Smooth muscle cell (in vitro differentiated cells): ENCODE results near the gene LYZL6. TPM values are rescaled to one million over a fixed set of nuclear protein-coding genes. Genes with fewer than 3 reads are reported as not detected.
"Not testable (repeated sequence)": the region's sequence is repeated elsewhere in the genome, so short reads cannot be mapped to it uniquely, and the experiment has no call there.

Experiments used
- DNase-seq: peaks from one replicate; lab custom pipeline; 2025; ENCODE audit not compliant: unreplicated experiment; lab: John Stamatoyannopoulos, UW
- H2AFZ ChIP-seq: fragments of 200-600 bp; sonication (generic); 2 replicates; pipeline ENCODE4 v1.6.0; 2016; ENCODE audit warnings: antibody characterized with exemption, low read depth, mild to moderate bottlenecking
- H3F3A ChIP-seq: fragments of 200-600 bp; sonication (generic); 2 replicates; pipeline ENCODE4 v1.6.0; 2017; ENCODE audit warnings: antibody characterized with exemption, low read depth
- H3K27ac ChIP-seq: fragments of 200-600 bp; sonication (generic); 2 replicates; pipeline ENCODE4 v1.5.1; 2016; ENCODE audit warnings: low read depth, mild to moderate bottlenecking
- H3K27me3 ChIP-seq: fragments of 200-600 bp; sonication (generic); 2 replicates; pipeline ENCODE4 v1.6.1; 2016; ENCODE audit warnings: low read depth, mild to moderate bottlenecking
- H3K36me3 ChIP-seq: fragments of 200-600 bp; sonication (generic); 2 replicates; pipeline ENCODE4 v1.5.1; 2016; ENCODE audit warnings: low read depth
- H3K4me1 ChIP-seq: fragments of 200-600 bp; sonication (generic); 2 replicates; pipeline ENCODE4 v1.5.1; 2016; ENCODE audit warnings: low read depth
- H3K4me2 ChIP-seq: fragments of 200-600 bp; sonication (generic); 2 replicates; pipeline ENCODE4 v1.6.0; 2016; ENCODE audit warnings: mild to moderate bottlenecking
- H3K4me3 ChIP-seq: fragments of 200-600 bp; sonication (generic); 2 replicates; pipeline ENCODE4 v1.5.1; 2016; ENCODE audit warnings: mild to moderate bottlenecking
- H3K79me2 ChIP-seq: fragments of 200-600 bp; sonication (generic); 2 replicates; pipeline ENCODE4 v1.6.0; 2016; ENCODE audit warnings: low read depth, mild to moderate bottlenecking
- H3K9ac ChIP-seq: fragments of 200-600 bp; sonication (generic); 2 replicates; pipeline ENCODE4 v1.6.0; 2016; ENCODE audit warnings: low read depth
- H3K9me3 ChIP-seq: fragments of 200-600 bp; sonication (generic); replicated peaks from 2 replicates; pipeline ENCODE4 v1.5.1; 2016; ENCODE audit warnings: low read depth
- H4K20me1 ChIP-seq: fragments of 200-600 bp; sonication (generic); 2 replicates; pipeline ENCODE4 v1.6.0; 2016; ENCODE audit warnings: low read depth
- WGBS: methylation state at CpG from one replicate; pipeline ENCODE4 v1.1.7; 2016; ENCODE audit warnings: low lambda C conversion rate; 5-methylcytosine and 5-hydroxymethylcytosine counted together
- polyA plus RNA-seq: library from polyadenylated mRNA; unstranded; fragments of >200 nt; fragmentation: Nextera tagmentation; extraction: Ambion mirVana; gene quantifications from 2 replicates; pipeline ENCODE4 v1.2.1, GENCODE V29; 2016
- total RNA-seq: library from RNA; depleted of rRNA; stranded (reverse); fragments of >200 nt; gene quantifications from 2 replicates; pipeline ENCODE4 v1.2.3, GENCODE V29; 2014
- TF ChIP-seq, protein P1 (sequence below): fragments of 200-600 bp; sonication (generic); IDR thresholded peaks from 2 replicates; pipeline ENCODE4 v1.5.1; 2017; ENCODE audit warnings: borderline replicate concordance, mild to moderate bottlenecking, antibody characterized with exemption; ENCODE audit not compliant: insufficient read depth, poor library complexity, severe bottlenecking

LYZL6 gene
- total and polyA plus RNA-seq, 2 experiments from 2014 or later = not detected

DNA sequence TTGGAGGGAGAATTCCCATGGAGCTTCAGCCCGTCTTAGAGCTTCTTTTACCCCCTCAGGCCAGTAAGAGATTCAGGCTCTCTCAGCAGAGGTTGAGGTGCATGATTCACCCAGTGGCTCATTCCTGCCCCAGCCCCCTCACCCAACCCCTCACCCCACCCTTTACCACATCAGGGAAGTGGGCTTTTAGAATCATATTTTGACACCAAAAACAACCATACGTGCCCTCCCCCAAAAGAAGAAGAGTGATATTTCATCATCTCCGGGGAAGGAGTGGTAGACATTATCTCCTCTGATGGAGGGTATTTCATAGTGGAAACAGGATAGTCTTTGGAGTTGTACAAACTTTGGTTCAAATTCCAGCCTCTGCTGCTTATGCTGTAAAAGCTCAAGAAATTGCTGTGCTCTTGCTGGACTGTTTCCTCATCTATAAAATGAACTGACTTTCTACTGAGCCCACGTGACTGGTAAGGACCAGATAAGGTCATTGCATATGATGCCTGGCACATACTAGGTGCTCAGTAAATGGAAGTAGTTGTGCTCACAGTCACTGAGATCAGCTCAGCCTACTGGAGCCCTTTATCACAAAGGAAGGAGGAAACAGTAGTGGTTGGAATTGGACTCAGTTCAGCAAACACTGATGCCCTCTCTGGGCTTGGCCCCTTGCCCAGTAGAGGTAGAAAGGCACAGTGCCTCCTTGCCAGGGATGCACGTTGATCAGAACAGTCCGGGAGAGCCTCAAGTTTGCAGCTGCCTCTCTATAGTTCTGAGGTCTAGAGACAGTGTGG, 45.0 kb downstream of the LYZL6 start:
- Histone ChIP-seq H3K27ac (peak overlapping the region; percentile 32), H3F3A (peaks cover 8% of the 10 kb centered on the region), H3K4me3 (no peak overlapping the region), H3K4me1 (no peaks in the 10 kb centered on the region), H3K4me2 (peak overlapping the region; percentile 20), H2AFZ (no peak overlapping the region), H3K79me2 (no peaks in the 10 kb centered on the region), H3K9ac (no peak overlapping the region), H4K20me1 (no peaks in the 10 kb centered on the region), H3K36me3 (no peaks in the 10 kb centered on the region), H3K9me3 (no peaks in the 10 kb centered on the region), H3K27me3 (no peaks in the 10 kb centered on the region)
- DNase-seq = no peak
- 66% methylated on average over 6 of the region's 6 CpGs for WGBS
- TF ChIP-seq, protein P1, sequence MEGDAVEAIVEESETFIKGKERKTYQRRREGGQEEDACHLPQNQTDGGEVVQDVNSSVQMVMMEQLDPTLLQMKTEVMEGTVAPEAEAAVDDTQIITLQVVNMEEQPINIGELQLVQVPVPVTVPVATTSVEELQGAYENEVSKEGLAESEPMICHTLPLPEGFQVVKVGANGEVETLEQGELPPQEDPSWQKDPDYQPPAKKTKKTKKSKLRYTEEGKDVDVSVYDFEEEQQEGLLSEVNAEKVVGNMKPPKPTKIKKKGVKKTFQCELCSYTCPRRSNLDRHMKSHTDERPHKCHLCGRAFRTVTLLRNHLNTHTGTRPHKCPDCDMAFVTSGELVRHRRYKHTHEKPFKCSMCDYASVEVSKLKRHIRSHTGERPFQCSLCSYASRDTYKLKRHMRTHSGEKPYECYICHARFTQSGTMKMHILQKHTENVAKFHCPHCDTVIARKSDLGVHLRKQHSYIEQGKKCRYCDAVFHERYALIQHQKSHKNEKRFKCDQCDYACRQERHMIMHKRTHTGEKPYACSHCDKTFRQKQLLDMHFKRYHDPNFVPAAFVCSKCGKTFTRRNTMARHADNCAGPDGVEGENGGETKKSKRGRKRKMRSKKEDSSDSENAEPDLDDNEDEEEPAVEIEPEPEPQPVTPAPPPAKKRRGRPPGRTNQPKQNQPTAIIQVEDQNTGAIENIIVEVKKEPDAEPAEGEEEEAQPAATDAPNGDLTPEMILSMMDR = no peak

DNA sequence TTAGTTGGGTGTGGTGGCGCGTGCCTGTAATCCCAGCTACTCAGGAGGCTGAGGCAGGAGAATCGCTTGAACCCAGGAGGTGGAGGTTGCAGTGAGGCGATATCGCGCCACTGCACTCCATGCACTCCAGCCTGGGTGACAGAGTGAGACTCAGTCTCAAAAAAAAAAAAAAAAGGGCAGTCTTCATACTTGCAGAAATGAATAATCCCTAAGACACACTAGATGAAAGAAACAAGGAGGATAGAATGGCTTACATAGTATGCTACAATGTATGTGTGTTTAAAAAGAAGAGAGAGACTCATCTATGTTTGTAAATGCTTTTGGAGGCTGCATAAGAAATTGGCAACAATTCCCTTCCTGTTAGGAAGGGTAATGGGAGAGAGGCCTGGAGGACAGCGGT, 45.7 kb downstream of the LYZL6 start:
- not testable (repeated sequence) for H3K79me2 ChIP-seq
- WGBS = 96% methylated on average over 6 of the region's 7 CpGs

DNA sequence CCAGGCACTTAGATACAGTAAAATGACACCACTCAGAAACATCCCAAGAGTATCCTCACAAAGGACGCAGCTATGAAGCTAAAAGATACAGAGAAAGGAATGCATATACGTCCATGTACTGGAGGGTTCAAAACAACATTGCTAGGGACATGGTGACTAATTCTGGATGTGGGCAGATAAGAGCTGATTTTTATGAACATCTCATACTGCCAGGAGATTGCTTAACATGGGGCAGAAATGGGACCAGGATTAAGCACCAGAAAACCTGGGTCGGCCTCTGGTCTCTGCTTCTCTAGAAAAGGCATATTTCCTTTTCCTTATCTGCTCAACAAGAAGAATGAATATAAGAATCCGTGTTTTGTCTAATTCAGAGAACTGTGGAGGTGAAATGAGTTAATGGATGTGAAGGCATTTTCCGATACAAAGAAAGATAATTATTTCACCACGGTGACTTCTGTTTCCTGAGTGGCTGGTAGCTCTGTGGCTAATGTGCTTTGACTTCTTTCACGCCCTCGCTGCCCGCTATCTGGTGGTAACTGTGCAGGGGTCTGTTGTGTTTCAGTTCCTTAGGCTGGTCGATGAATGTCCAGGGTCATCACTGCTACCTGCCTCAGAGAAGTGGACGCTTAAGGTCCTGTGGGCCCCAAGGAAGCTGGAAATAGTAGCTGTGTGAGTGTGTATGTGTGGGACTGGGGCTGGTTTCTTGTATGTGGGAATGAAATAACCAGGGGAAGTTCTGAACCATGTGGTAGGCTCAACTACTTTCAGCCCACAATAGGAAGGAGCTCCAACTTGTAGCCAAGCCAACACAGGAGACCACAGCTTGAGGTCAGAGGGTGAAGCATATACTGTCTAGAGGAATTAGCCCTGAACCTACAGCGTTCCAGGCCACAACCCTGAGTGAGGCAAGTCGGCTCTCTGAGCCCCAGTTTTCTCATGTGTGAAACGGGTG, 47.6 kb downstream of the LYZL6 start:
- peaks cover 7% of the 10 kb centered on the region for H3F3A ChIP-seq
- no peak for DNase-seq
- H3K27me3 ChIP-seq = no peaks in the 10 kb centered on the region
- no peaks in the 10 kb centered on the region for H3K36me3 ChIP-seq
- 70% methylated on average over 14 of the region's 14 CpGs for WGBS
- H4K20me1 ChIP-seq = no peaks in the 10 kb centered on the region
- no peak overlapping the region for H3K4me3 ChIP-seq
- peaks cover 7% of the 10 kb centered on the region for H3K4me1 ChIP-seq
- no peaks in the 10 kb centered on the region for H3K79me2 ChIP-seq
- TF ChIP-seq, protein P1 = no peak
- H2AFZ ChIP-seq = no peak overlapping the region
- H3K9me3 ChIP-seq = no peaks in the 10 kb centered on the region
- peak overlapping the region; percentile 60 for H3K27ac ChIP-seq
- H3K9ac ChIP-seq = peak overlapping the region; percentile 14
- H3K4me2 ChIP-seq = no peak overlapping the region

More for the DNA sequence above, 45.7 kb downstream of the LYZL6 start:
- H3K27me3 ChIP-seq, H3F3A ChIP-seq, H2AFZ ChIP-seq, H3K9me3 ChIP-seq, H3K9ac ChIP-seq, H3K36me3 ChIP-seq, H3K4me1 ChIP-seq, H3K4me3 ChIP-seq, DNase-seq, H4K20me1 ChIP-seq: not testable (repeated sequence)
- H3K27ac ChIP-seq = peak overlapping the region; percentile 32
- peak overlapping the region; percentile 20 for H3K4me2 ChIP-seq

DNA sequence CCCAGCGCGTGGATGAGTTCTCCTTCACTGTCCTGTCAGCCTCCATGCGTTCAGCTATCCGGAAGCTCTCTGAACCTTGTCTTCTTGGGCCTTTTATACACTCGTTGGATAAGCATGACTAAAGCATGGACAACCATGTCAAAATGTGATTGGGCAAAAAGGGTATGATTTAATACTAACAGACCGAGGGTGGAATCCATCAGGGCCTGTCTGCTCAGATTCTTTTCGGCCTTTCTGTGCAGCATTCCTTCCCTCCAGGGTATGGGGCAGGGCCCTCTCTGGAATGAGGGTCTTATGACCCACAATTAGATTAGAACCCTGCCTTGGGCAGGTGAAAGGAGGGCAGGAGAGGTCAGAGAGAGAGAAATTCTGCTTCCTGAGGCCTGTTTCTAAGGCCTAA, 49.3 kb downstream of the LYZL6 start:
- H3K9me3 ChIP-seq = no peaks in the 10 kb centered on the region
- DNase-seq = no peak
- TF ChIP-seq, protein P1 = no peak
- 87% methylated on average over 7 of the region's 7 CpGs for WGBS
- no peaks in the 10 kb centered on the region for H3K36me3 ChIP-seq
- H3K79me2 ChIP-seq = no peaks in the 10 kb centered on the region
- no peaks in the 10 kb centered on the region for H3K27me3 ChIP-seq
- H3K27ac ChIP-seq = no peak overlapping the region
- H3K4me1 ChIP-seq = peaks cover 15% of the 10 kb centered on the region
- no peak overlapping the region for H3K4me2 ChIP-seq
- no peak overlapping the region for H3K9ac ChIP-seq
- no peak overlapping the region for H2AFZ ChIP-seq
- H3F3A ChIP-seq = peaks cover 10% of the 10 kb centered on the region
- no peaks in the 10 kb centered on the region for H4K20me1 ChIP-seq
- no peak overlapping the region for H3K4me3 ChIP-seq
